ENCODE results near the gene IRGQ.

Gene IRGQ

DNA sequence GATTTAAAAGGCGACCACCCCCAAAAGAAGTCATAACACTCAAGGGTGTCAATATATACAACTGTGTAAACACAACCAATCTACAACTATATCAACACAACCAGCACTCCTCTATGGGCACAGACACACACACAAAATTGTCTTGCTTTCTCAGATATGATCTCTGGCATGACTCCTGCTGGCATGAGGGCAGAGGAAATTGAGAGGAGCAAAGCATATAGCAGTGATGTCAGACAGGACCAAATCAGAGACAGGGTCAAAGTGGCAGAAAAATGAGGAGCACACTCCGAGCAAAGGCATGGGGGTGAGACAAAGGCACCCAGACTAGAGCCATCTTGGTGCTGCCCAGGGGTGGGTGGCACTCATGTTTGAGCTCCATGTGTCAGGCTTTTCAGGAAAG is 9.6 kb downstream of the IRGQ start:
- H3K27ac ChIP-seq: no peak overlapping the region
- TF ChIP-seq, protein P1, sequence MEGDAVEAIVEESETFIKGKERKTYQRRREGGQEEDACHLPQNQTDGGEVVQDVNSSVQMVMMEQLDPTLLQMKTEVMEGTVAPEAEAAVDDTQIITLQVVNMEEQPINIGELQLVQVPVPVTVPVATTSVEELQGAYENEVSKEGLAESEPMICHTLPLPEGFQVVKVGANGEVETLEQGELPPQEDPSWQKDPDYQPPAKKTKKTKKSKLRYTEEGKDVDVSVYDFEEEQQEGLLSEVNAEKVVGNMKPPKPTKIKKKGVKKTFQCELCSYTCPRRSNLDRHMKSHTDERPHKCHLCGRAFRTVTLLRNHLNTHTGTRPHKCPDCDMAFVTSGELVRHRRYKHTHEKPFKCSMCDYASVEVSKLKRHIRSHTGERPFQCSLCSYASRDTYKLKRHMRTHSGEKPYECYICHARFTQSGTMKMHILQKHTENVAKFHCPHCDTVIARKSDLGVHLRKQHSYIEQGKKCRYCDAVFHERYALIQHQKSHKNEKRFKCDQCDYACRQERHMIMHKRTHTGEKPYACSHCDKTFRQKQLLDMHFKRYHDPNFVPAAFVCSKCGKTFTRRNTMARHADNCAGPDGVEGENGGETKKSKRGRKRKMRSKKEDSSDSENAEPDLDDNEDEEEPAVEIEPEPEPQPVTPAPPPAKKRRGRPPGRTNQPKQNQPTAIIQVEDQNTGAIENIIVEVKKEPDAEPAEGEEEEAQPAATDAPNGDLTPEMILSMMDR (conservative IDR thresholded peaks at IDR 0.05): no peak
- no peak for TF ChIP-seq ZFX (IDR thresholded peaks at IDR 0.05)

DNA sequence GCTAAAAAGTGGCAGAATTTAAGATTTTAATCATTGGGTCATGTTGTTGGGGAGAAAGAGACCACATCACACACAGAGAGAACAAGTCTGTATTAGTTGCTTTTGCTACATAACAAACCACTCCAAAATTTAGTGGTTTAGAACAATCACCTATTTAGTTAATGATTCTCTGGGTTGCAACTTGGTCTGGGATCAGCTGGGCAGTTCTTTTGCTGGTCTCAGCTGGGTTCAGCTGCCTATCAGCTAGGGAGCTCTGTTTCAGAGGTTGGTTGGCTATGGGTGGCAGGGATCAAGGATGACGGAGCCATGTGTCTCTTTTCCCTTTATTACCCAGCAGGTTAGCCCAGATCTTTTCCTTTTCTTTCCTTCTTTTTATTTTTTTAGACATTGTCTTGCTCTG is 11.4 kb downstream of the IRGQ start:
- TF ChIP-seq, protein P1 (conservative IDR thresholded peaks at IDR 0.05): no peak
- no peak for TF ChIP-seq ZFX (IDR thresholded peaks at IDR 0.05)
- no peak overlapping the region for H3K27ac ChIP-seq

DNA sequence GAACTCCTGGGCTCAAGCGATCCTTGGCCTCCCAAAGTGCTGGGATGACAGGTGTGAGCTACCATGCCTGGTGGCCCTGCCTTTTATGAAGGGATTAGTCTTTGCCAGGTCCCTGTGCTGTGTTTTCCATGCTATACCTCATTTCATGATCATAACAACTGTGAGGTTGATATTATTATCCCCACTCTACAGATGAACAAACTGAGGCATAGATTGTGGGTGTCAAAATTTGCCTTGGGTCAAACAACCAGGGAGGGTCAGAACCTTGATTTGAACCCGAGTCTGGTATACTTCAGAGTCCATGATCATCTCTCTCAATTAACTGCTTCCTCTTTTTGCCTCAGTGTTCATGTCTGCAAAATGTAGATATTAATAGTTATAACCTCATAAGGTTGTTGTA is 13.4 kb downstream of the IRGQ start:
- no peak for TF ChIP-seq ZFX (IDR thresholded peaks at IDR 0.05)
- TF ChIP-seq, protein P1 (conservative IDR thresholded peaks at IDR 0.05): no peak
- H3K27ac ChIP-seq: no peak overlapping the region

DNA sequence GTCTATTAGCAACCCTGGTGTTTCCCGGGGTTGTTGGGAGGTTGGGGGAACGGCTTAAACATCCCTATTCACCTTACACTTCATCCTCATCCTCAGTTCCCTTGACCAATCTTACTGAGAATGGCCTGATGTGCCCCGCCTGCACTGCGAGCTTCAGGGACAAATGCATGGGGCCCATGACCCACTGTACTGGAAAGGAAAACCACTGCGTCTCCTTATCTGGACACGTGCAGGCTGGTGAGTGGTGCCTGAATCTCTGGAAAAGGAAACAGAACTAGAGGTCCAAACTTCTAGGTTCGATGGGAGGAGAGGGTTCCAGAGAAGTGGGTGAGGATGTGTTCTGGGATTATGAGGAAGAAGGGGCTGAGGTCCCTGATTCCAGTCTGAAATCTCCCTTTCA is 14.5 kb downstream of the IRGQ start:
- H3K27ac ChIP-seq: no peak overlapping the region
- no peak for TF ChIP-seq ZFX (IDR thresholded peaks at IDR 0.05)
- TF ChIP-seq, protein P1 (conservative IDR thresholded peaks at IDR 0.05): no peak

DNA sequence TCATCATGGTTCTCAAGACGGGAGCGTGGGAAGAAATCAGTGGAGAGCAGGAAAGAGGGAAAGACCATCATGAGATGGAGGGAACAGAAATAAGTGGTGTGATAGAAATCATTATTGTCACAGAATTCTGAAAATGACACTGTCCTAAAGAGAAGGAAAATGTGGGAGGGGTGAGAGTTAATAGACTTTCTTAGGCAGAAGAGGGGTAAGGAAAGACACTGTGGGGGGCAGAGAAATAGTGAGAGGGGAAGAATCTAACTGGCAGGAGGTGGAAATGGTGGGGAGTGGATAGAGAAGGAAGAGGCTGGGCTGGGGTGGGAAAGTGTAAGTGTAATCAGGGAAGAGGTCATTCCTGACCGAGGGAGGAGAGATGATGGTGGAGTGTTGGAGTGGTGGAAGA is 17.1 kb downstream of the IRGQ start:
- no peak for TF ChIP-seq ZFX (IDR thresholded peaks at IDR 0.05)
- TF ChIP-seq, protein P1 (conservative IDR thresholded peaks at IDR 0.05): no peak
- no peak overlapping the region for H3K27ac ChIP-seq

DNA sequence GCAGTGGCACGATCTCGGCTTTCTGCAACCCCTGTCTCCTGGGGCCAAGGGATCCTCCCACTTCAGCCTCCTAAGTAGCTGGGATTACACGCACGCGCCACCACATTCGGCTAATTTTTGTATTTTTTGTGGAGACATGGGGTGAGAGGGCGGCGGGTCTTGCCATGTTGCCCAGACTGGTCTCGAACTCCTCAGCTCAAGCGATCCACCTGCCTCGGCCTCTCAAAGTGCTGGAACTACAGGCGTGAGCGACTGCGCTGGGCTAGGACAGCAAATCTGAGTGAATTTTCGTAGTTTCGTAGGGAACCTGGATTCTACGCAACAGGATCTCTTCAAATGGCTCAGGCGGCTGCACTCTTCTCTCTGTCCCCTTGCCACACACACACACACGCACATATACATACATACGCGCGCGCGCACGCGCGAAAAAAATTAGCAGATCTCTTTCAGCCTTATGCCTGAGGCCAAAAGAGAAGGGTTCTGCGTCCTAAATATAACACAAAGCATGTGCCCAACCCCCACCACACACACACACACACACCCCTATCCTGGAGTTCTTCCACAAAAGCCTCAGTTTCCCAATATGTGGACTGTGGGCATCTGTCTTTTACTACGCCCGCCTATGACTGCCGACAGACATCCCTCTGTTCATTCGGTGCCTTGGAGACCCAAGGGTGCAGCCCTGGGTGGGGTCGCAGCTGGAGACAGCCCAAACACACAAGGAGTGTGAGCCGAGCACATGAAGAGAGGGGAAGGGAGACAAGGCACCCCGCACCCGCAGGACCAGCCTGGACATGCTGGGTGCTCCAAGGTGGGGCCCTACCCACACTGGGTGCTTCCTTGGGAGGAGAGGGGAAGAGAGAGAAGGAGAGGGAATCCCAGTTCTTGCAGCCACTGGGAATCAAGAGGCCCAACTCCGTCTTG is 19.7 kb downstream of the IRGQ start:
- TF ChIP-seq, protein P1 (conservative IDR thresholded peaks at IDR 0.05): no peak
- TF ChIP-seq ZFX (IDR thresholded peaks at IDR 0.05): no peak
- H3K27ac ChIP-seq: peak overlapping the region; percentile 85

DNA sequence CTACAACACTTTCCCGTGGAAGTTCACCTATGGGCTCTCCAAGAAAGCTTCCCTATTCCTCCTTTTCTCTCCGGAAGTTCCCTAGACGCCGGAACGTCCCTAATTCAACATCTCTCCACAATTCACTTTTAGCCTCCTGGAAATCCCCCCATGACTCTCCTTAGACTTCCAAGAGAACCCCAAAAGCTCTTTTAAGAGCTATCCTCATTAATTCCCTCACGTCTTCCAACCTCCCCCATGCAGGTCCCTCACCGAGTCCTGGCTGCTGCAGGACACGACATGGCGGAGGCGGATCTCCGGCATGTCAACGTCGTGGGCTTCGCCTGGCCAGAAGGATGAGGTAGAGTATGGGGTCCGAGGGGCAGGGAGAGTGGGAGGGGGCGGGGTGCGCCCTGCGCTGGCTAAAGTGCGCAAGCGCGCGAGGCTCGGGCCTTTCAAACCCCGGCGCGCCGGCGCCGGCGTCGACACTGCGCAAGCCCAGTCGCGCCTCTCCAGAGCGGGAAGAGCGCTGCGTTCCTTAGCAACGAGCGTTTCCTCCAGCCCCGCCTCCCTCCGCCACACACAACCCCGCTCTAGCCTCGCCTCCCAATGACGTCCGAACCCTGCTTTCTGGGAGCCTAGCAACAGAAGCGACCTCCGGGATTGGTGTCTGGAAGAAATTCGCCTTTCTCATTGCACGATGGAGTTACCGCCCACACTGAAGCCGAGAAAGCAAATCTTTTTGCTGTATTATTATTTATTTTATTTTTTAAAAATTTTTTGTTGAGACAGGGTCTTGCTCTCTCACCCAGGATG is 20.6 kb downstream of the IRGQ start, which contains the start of the genes PINLYP and XRCC1:
Gene PINLYP, plus strand, starts transcription at position 646 of the 795 bp plus-strand sequence. CDS start 1,391 bp downstream, outside the sequence.
Gene XRCC1, minus strand, starts transcription at position 372 of the 795 bp plus-strand sequence. Its CDS starts 69 bp downstream, at position 303.
- peak within 1 kb of the TSS; percentile 85 for H3K27ac ChIP-seq
- no peak for TF ChIP-seq ZFX (IDR thresholded peaks at IDR 0.05)
- TF ChIP-seq, protein P1 (conservative IDR thresholded peaks at IDR 0.05): no peak
